Esophagus squamous epithelium (tissue), 5 donors: ENCODE data around the gene MRPS34. TPM values are rescaled to one million over a fixed set of nuclear protein-coding genes. Genes with fewer than 3 reads are reported as not detected.

Experiments used
- DNase-seq: peaks from one replicate; lab custom pipeline; 2025; lab: John Stamatoyannopoulos, UW
- H3K27ac ChIP-seq, 4 donors: fragments of 200-600 bp; sonication (generic); one replicate each; pipeline ENCODE4 v1.5.1; 2016 to 2019; ENCODE audit warnings: mild to moderate bottlenecking in 1 of 4
- H3K27me3 ChIP-seq, 4 donors: fragments of 200-600 bp; sonication (generic); 1 replicate in 3 of 4; 2 replicates in 1 of 4; pipeline versions ENCODE4 v1.5.1 to v1.6.0; 2017 to 2021; ENCODE audit warnings: antibody characterized with exemption in 1 of 4
- H3K36me3 ChIP-seq, 3 donors: fragments of 200-600 bp; sonication (generic); one replicate each; pipeline ENCODE4 v1.5.1; 2016 to 2019
- H3K4me1 ChIP-seq, 3 donors: fragments of 200-600 bp; sonication (generic); one replicate each; pipeline ENCODE4 v1.5.1; 2017 to 2019
- H3K4me3 ChIP-seq, 4 donors: fragments of 200-600 bp; sonication (generic); 1 replicate in 3 of 4; 2 replicates in 1 of 4; pipeline ENCODE4 v1.5.1; 2016 to 2019; ENCODE audit warnings: mild to moderate bottlenecking in 2 of 4, moderate library complexity in 1 of 4
- H3K9me3 ChIP-seq, 3 donors: fragments of 200-600 bp; sonication (generic); one replicate each; pipeline ENCODE4 v1.5.1; 2016 to 2019
- POLR2A ChIP-seq, 4 donors: fragments of 450-650 bp; IDR thresholded peaks; one replicate each; pipeline ENCODE4 v1.6.1; 2017; ENCODE audit warnings: antibody characterized with exemption in 4 of 4, mild to moderate bottlenecking in 4 of 4, moderate library complexity in 3 of 4
- WGBS, 2 donors: methylation state at CpG; one replicate each; pipeline ENCODE4 v1.1.5; 2018; 5-methylcytosine and 5-hydroxymethylcytosine counted together
- intact Hi-C: fragments of 100-400 bp; cut with DNase I; formaldehyde crosslinking; loops from one replicate; pipeline ENCODE4 v1.15.0; 2022
- total RNA-seq, 4 donors: library from RNA; depleted of rRNA; stranded (reverse); fragments of >200 nt; gene quantifications; one replicate each; pipeline ENCODE4 v1.1.0, GENCODE V29; 2016
- TF ChIP-seq, protein P1 (sequence below), 6 experiments: fragments of 450-650 bp in 4 of 6; fragments of 200-600 bp in 2 of 6; sonication (generic) in 2 of 6; IDR thresholded peaks; one replicate each; pipeline ENCODE4 v1.5.1; 2016 to 2019; ENCODE audit warnings: antibody characterized with exemption in 6 of 6, mild to moderate bottlenecking in 4 of 6, moderate library complexity in 4 of 6
- donor health status: DM: yes; HTN: yes; CAD: no.

MRPS34 gene
- total RNA-seq, result 100 to 1,000 TPM in 3 of 4 donors, 10 to 100 TPM in 1; 89.5 to 158 (median 114) TPM

DNA sequence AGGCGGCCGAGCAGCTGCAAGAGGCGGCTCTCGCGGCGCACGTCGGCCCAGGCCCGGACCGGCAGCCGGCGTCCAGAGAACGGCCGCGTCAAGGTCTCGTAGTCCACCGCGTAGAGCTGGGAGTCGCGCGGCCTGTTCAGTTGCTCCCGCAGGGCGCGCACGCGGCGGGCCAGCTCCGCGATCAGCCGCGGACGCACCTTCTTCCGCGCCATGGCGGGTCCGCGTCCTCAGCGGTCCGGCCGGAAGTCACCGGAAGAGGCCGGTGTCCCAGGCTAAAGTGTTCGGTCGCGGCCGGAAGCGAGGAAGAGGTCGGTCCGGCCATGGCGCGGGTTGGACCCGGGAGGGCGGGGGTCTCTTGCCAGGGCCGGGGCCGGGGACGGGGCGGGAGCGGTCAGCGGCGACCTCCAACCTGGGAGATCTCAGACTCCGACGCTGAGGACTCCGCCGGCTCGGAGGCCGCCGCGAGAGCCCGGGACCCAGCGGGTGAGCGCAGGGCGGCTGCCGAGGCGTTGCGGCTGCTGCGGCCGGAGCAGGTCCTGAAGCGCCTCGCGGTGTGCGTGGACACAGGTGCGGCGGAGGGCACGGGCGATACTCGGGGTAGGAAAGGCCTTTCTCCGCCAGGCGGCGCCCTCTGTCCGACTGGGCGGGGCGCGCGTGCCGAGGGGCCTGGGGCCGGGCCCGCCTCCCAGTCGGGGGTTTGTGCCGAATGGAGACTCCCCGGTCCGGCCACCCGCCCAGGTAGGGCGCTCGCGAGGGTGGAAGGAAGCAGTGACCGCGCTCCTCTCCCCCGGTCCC lies at the start of gene MRPS34:
Gene MRPS34, minus strand, starts transcription at position 227 of the 795 bp plus-strand sequence. Its CDS starts 15 bp downstream, at position 212.
- Histone ChIP-seq H3K4me3 (peak within 1 kb of the TSS; percentile 69 to 98 (median 84)), H3K9me3 (no peaks in the 10 kb centered on the region), H3K27ac (peak within 1 kb of the TSS; percentile 91 to 98 (median 95)), H3K4me1 (peaks cover 27 to 85% (median 38%) of the 10 kb centered on the region in 3 donors), H3K27me3 (no peaks in the 10 kb centered on the region), H3K36me3 (peaks cover 9 to 54% (median 37%) of the 10 kb centered on the region in 3 donors)
- TF ChIP-seq POLR2A (IDR thresholded peaks at IDR 0.05), result peak in 2 of 4 donors; percentile 24 to 63
- TF ChIP-seq, protein P1, sequence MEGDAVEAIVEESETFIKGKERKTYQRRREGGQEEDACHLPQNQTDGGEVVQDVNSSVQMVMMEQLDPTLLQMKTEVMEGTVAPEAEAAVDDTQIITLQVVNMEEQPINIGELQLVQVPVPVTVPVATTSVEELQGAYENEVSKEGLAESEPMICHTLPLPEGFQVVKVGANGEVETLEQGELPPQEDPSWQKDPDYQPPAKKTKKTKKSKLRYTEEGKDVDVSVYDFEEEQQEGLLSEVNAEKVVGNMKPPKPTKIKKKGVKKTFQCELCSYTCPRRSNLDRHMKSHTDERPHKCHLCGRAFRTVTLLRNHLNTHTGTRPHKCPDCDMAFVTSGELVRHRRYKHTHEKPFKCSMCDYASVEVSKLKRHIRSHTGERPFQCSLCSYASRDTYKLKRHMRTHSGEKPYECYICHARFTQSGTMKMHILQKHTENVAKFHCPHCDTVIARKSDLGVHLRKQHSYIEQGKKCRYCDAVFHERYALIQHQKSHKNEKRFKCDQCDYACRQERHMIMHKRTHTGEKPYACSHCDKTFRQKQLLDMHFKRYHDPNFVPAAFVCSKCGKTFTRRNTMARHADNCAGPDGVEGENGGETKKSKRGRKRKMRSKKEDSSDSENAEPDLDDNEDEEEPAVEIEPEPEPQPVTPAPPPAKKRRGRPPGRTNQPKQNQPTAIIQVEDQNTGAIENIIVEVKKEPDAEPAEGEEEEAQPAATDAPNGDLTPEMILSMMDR (IDR thresholded peaks at IDR 0.05), result peak; percentile 69 to 93 (median 78)
- no peak for DNase-seq
- WGBS, 2 donors, result no CpG with 5 or more reads among the region's 108 CpGs
- intact Hi-C loops, result no loop called here

DNA sequence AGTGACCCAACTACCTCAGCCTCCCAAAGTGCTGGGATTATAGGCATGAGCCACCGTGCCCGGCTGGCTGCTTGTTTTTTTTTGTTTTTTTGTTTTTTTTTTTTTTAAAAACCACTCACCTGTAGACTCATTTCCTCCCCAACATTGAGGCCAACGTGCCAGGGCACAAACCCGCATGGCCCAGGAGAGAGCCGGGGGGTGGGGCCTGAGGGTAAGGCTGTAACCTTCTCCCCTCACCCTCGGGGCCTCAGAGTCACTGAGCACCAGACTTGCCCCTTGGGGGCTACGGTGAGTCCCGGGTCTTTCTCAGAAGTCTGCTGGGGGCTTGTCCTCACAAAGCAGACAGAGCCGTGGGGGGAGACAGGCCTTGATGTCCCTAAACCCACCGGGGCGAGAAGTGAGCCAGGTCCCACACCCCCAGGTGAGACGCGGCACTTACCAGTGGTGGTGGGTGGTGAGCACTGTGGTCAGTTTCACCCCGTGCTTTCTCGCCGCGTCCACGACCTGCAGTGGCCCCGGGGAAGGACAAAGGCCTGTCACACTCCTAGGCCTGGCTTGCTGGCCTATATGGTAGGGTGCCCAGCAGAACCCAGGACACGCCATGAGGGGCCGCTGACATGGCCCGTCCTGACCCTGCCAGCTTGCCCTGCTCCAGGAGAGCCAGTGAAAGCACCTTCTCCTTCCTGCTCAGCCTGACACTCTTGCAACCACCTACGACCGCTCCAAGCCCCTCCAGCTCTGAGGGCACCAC lies 49.1 kb upstream of the MRPS34 start:
- H3K36me3 ChIP-seq, result peaks cover 16 to 60% (median 29%) of the 10 kb centered on the region in 3 donors
- 39 to 48% methylated on average over 5 to 7 of the region's 24 CpGs for WGBS, 2 donors
- no peak overlapping the region for H3K27ac ChIP-seq
- TF ChIP-seq POLR2A (IDR thresholded peaks at IDR 0.05), result no peak
- TF ChIP-seq, protein P1 (IDR thresholded peaks at IDR 0.05), result no peak
- intact Hi-C loops, result no loop called here
- H3K27me3 ChIP-seq, result no peaks in the 10 kb centered on the region
- DNase-seq, result no peak
- H3K9me3 ChIP-seq, result no peaks in the 10 kb centered on the region
- peaks cover 12 to 40% (median 15%) of the 10 kb centered on the region in 3 donors for H3K4me1 ChIP-seq
- H3K4me3 ChIP-seq, result no peak overlapping the region

DNA sequence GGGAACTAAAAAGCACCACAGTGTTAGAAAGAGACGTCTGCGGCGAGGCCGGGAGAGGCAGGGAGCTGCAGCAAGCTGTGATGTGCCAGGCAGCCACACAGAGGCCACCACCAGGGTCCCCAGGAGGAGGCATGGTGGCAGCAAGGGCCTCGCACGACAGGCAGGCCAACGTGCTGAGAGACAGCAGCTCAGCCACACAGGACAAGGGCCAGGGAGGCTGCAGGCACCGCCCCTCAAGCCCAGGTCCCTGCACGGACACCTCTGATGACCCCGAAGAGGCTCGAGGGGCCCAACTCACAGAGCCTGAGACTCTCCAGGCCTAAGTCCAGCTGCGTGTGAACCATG lies 48.0 kb upstream of the MRPS34 start:
- H3K9me3 ChIP-seq, result no peaks in the 10 kb centered on the region
- H3K27me3 ChIP-seq, result no peaks in the 10 kb centered on the region
- TF ChIP-seq, protein P1 (IDR thresholded peaks at IDR 0.05), result no peak
- no peak for TF ChIP-seq POLR2A (IDR thresholded peaks at IDR 0.05)
- H3K27ac ChIP-seq, result no peak overlapping the region
- DNase-seq, result no peak
- H3K4me1 ChIP-seq, result peaks cover 12 to 38% (median 12%) of the 10 kb centered on the region in 3 donors
- intact Hi-C loops, result no loop called here
- WGBS, 2 donors, result 90% methylated on average over 2 of the region's 12 CpGs; no CpG with 5 or more reads in 1 of the 2 donors
- H3K36me3 ChIP-seq, result peaks cover 25 to 71% (median 39%) of the 10 kb centered on the region in 3 donors
- H3K4me3 ChIP-seq, result no peak overlapping the region

DNA sequence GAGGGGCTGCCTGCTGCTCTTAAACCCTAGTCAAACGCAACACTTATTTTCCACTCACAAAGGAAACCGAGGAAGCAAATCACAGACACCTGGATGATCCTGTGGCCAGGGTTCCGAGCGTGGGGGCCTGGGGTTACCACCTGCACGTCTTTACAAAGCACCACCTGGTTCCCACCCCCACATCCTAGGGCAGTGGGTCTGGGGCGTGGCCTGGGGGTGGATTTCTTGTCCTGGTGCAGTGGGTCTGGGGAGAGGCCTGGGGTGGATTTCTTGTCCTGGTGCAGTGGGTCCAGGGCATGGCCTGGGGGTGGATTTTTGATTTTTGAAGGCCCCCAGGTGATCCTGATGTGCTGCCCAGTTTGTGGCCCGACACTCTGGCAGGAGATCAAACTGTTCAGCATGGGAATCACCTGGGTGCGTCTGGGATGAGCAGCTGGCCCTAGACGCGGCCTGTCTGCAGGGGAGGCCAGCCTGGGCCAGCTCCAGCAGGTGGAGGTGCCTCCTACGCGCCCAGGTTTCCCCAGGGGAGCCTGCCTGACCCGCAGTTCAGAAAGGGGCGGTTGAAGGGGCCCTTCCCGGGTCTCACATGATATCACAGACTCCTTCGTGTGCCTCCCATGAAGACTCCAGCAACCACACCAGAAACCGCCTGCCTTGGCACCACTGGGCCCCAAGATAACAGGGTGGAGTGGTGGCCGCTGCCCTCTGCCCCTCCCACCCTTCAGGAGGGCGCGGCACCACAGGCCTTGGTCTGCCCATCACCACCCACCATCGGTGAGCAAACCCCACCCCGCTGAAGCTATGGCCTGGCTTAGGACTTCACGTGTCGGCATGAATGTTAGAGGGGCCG lies 47.4 kb upstream of the MRPS34 start:
- peaks cover 25 to 77% (median 39%) of the 10 kb centered on the region in 3 donors for H3K36me3 ChIP-seq
- H3K4me3 ChIP-seq, result no peak overlapping the region
- no peak overlapping the region for H3K27ac ChIP-seq
- DNase-seq, result no peak
- WGBS, 2 donors, result 94 to 100% methylated on average over 3 to 5 of the region's 25 CpGs
- no peaks in the 10 kb centered on the region for H3K9me3 ChIP-seq
- peaks cover 6 to 32% (median 7%) of the 10 kb centered on the region in 3 donors for H3K4me1 ChIP-seq
- H3K27me3 ChIP-seq, result no peaks in the 10 kb centered on the region
- TF ChIP-seq, protein P1 (IDR thresholded peaks at IDR 0.05), result no peak
- intact Hi-C loops, result no loop called here
